ENCODE data around the gene IL17B. TPM values are rescaled to one million over a fixed set of nuclear protein-coding genes. Genes with fewer than 3 reads are reported as not detected.

Gene IL17B
- total and polyA plus RNA-seq, 2 experiments from 2014 or later: not detected

- H3K36me3 ChIP-seq (ENCODE audit: insufficient read depth): no peaks in the 10 kb centered on the region
- H3K9me3 Mint-ChIP-seq: no peaks in the 10 kb centered on the region
- peaks cover 33% of the 10 kb centered on the region for H3K4me1 ChIP-seq (ENCODE audit: insufficient read depth)
- peaks cover 52% of the 10 kb centered on the region for H3K4me1 Mint-ChIP-seq
- H3K4me2 ChIP-seq: peak overlapping the region; percentile 66
- peak overlapping the region; percentile 48; the same call in 2 of the 3 replicates for H3K4me3 Mint-ChIP-seq
- peak overlapping the region; percentile 83; the same call in 1 of the 2 replicates for H3K27ac Mint-ChIP-seq
- no peaks in the 10 kb centered on the region for H4K20me1 ChIP-seq (replicated peaks; ENCODE audit: insufficient read depth)
- no peaks in the 10 kb centered on the region for H3K79me2 ChIP-seq (replicated peaks; ENCODE audit: insufficient read depth)
- peak; percentile 89 for DNase-seq (ENCODE audit: low spot score)
- no peak overlapping the region for H3K4me3 ChIP-seq
- peak; percentile 84 for ATAC-seq
- no peak overlapping the region for H2AFZ ChIP-seq
- TF ChIP-seq, protein P1, sequence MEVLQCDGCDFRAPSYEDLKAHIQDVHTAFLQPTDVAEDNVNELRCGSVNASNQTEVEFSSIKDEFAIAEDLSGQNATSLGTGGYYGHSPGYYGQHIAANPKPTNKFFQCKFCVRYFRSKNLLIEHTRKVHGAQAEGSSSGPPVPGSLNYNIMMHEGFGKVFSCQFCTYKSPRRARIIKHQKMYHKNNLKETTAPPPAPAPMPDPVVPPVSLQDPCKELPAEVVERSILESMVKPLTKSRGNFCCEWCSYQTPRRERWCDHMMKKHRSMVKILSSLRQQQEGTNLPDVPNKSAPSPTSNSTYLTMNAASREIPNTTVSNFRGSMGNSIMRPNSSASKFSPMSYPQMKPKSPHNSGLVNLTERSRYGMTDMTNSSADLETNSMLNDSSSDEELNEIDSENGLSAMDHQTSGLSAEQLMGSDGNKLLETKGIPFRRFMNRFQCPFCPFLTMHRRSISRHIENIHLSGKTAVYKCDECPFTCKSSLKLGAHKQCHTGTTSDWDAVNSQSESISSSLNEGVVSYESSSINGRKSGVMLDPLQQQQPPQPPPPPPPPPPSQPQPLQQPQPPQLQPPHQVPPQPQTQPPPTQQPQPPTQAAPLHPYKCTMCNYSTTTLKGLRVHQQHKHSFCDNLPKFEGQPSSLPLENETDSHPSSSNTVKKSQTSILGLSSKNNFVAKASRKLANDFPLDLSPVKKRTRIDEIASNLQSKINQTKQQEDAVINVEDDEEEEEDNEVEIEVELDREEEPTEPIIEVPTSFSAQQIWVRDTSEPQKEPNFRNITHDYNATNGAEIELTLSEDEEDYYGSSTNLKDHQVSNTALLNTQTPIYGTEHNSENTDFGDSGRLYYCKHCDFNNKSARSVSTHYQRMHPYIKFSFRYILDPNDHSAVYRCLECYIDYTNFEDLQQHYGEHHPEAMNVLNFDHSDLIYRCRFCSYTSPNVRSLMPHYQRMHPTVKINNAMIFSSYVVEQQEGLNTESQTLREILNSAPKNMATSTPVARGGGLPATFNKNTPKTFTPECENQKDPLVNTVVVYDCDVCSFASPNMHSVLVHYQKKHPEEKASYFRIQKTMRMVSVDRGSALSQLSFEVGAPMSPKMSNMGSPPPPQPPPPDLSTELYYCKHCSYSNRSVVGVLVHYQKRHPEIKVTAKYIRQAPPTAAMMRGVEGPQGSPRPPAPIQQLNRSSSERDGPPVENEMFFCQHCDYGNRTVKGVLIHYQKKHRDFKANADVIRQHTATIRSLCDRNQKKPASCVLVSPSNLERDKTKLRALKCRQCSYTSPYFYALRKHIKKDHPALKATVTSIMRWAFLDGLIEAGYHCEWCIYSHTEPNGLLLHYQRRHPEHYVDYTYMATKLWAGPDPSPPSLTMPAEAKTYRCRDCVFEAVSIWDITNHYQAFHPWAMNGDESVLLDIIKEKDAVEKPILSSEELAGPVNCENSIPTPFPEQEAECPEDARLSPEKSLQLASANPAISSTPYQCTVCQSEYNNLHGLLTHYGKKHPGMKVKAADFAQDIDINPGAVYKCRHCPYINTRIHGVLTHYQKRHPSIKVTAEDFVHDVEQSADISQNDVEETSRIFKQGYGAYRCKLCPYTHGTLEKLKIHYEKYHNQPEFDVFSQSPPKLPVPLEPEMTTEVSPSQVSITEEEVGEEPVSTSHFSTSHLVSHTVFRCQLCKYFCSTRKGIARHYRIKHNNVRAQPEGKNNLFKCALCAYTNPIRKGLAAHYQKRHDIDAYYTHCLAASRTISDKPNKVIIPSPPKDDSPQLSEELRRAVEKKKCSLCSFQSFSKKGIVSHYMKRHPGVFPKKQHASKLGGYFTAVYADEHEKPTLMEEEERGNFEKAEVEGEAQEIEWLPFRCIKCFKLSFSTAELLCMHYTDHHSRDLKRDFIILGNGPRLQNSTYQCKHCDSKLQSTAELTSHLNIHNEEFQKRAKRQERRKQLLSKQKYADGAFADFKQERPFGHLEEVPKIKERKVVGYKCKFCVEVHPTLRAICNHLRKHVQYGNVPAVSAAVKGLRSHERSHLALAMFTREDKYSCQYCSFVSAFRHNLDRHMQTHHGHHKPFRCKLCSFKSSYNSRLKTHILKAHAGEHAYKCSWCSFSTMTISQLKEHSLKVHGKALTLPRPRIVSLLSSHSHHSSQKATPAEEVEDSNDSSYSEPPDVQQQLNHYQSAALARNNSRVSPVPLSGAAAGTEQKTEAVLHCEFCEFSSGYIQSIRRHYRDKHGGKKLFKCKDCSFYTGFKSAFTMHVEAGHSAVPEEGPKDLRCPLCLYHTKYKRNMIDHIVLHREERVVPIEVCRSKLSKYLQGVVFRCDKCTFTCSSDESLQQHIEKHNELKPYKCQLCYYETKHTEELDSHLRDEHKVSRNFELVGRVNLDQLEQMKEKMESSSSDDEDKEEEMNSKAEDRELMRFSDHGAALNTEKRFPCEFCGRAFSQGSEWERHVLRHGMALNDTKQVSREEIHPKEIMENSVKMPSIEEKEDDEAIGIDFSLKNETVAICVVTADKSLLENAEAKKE (CRISPR knock-in tag; IDR thresholded peaks at IDR 0.05): no peak
- no peak for TF ChIP-seq CTCF (conservative IDR thresholded peaks at IDR 0.05; ENCODE audit: low read depth in 2 of 2)
- no peak for TF ChIP-seq JUNB (IDR thresholded peaks at IDR 0.05; ENCODE audit: unreplicated experiment)
- H3K27ac ChIP-seq (ENCODE audit: low read depth): 0 out of 2 replicates have a peak overlapping the region, but pooled peaks have one; percentile 76
- no peaks in the 10 kb centered on the region for H3K9me2 ChIP-seq (ENCODE audit: insufficient read depth)
- H3K27me3 ChIP-seq (ENCODE audit: insufficient read depth): no peaks in the 10 kb centered on the region
- 0 out of 2 replicates have a peak, but pooled peaks cover 5% of the 10 kb centered on the region for H3F3A ChIP-seq (replicated peaks; ENCODE audit: low read depth)
- H3K27me3 Mint-ChIP-seq (ENCODE audit: insufficient read depth, low read depth, poor library complexity): peaks cover 21% of the 10 kb centered on the region
- no peaks in the 10 kb centered on the region for H3K36me3 Mint-ChIP-seq (ENCODE audit: low read depth)
Measured at GRCh38 chr5:149424371-149425315, 45.6 kb upstream of the IL17B start.

Data from GM23338 (cell line).